A549 (cell line): Measurements from ENCODE around the gene KDM6B. TPM values are rescaled to one million over a fixed set of nuclear protein-coding genes. Genes with fewer than 3 reads are reported as not detected.

Experiments used
- ATAC-seq, 2 experiments: fragments of 200-7000 bp in 1 of 2; fragments of >200 bp in 1 of 2; cut with Nextera tagmentation in 1 of 2; cut with Tn5 transposase in 1 of 2; 3 replicates each; pipeline versions ENCODE4 v1.8.0 to v1.9.1; 2018 to 2020; ENCODE audit warnings: mild to moderate bottlenecking in 1 of 2, moderate library complexity in 1 of 2
- CTCF ChIA-PET: fragments of 300-600 bp; sonication (Branson Sonifier 250); formaldehyde crosslinking; extraction: SDS; loops from one replicate; lab custom pipeline; 2021; ENCODE audit warnings: antibody characterized with exemption, inconsistent platforms; lab: Yijun Ruan, JAX
- POLR2A ChIA-PET: fragments of 350-600 bp; formaldehyde crosslinking; extraction: SDS; loops from one replicate; lab custom pipeline; 2021; ENCODE audit warnings: antibody characterized with exemption, inconsistent platforms; lab: Yijun Ruan, JAX
- DNase-seq, 2 experiments: peaks; one replicate each; pipeline versions ENCODE4 v3.0.0 to v3.0.0-alpha.2; 2011 to 2016; ENCODE audit warnings: low read depth in 1 of 2, low spot score in 1 of 2
- FAIRE-seq: peaks from 2 replicates; lab custom pipeline; 2011; peaks lifted over from hg19 to GRCh38; lab: Jason Lieb, UNC
- H3K27ac ChIP-seq, 2 experiments: fragments of >200 bp; sonication (Bioruptor Twin); formaldehyde crosslinking; 3 replicates each; pipeline ENCODE4 v1.5.1; 2016 to 2017
- H3K4me1 ChIP-seq: fragments of >200 bp; sonication (Bioruptor Twin); formaldehyde crosslinking; 3 replicates; pipeline ENCODE4 v1.6.1; 2016
- H3K4me2 ChIP-seq: fragments of >200 bp; sonication (Bioruptor Twin); formaldehyde crosslinking; 3 replicates; pipeline ENCODE4 v1.6.1; 2016
- H3K4me3 ChIP-seq: fragments of >200 bp; sonication (Bioruptor Twin); formaldehyde crosslinking; 3 replicates; pipeline ENCODE4 v1.5.1; 2016
- H3K9me3 ChIP-seq: fragments of >200 bp; sonication (Bioruptor Twin); formaldehyde crosslinking; 3 replicates; pipeline ENCODE4 v1.6.1; 2016
- BCL3 ChIP-seq: fragments of >200 bp; sonication (Bioruptor Twin); formaldehyde crosslinking; IDR thresholded peaks from 3 replicates; pipeline ENCODE4 v1.6.1; 2016
- CBX8 ChIP-seq: fragments of 200-600 bp; sonication (generic); IDR thresholded peaks from 2 replicates; pipeline ENCODE4 v1.6.1; 2016
- EHMT2 ChIP-seq: fragments of 200-600 bp; sonication (generic); IDR thresholded peaks from 2 replicates; pipeline ENCODE4 v1.6.1; 2016; ENCODE audit warnings: antibody characterized with exemption, low read depth, mild to moderate bottlenecking, moderate library complexity
- EP300 ChIP-seq, 2 experiments: fragments of >200 bp; sonication (Bioruptor Twin); formaldehyde crosslinking; IDR thresholded peaks; 2 replicates in 1 of 2; 3 replicates in 1 of 2; pipeline ENCODE4 v1.6.1; 2016 to 2017
- GATA3 ChIP-seq: IDR thresholded peaks from 2 replicates; pipeline ENCODE4 v1.6.1; 2012; ENCODE audit warnings: borderline replicate concordance
- HEYL ChIP-seq: fragments of 250-450 bp; sonication (Bioruptor Pico); IDR thresholded peaks from 2 replicates; pipeline ENCODE4 v1.8.0; 2021; ENCODE audit warnings: mild to moderate bottlenecking, moderate library complexity
- HMGXB4 ChIP-seq: fragments of 250-450 bp; sonication (Bioruptor Pico); IDR thresholded peaks from 2 replicates; pipeline ENCODE4 v1.5.0; 2021; ENCODE audit warnings: mild to moderate bottlenecking, moderate library complexity, borderline replicate concordance
- HOXA7 ChIP-seq: fragments of 250-450 bp; sonication (Bioruptor Pico); IDR thresholded peaks from 2 replicates; pipeline ENCODE4 v1.5.0; 2020; ENCODE audit warnings: mild to moderate bottlenecking, moderate library complexity
- KDM1A ChIP-seq: fragments of 200-600 bp; sonication (generic); IDR thresholded peaks from 2 replicates; pipeline ENCODE4 v1.6.1; 2016; ENCODE audit warnings: low read depth, mild to moderate bottlenecking
- KDM5A ChIP-seq: fragments of 200-600 bp; sonication (generic); IDR thresholded peaks from 2 replicates; pipeline ENCODE4 v1.6.1; 2016; ENCODE audit warnings: antibody characterized with exemption, mild to moderate bottlenecking
- NFE2L2 ChIP-seq: fragments of 150-350 bp; conservative IDR thresholded peaks from 2 replicates; pipeline ENCODE4 v1.6.1; 2014; ENCODE audit warnings: low read length
- PBX3 ChIP-seq: IDR thresholded peaks from 2 replicates; pipeline ENCODE4 v1.6.1; 2012
- PHF8 ChIP-seq: fragments of 200-600 bp; sonication (generic); IDR thresholded peaks from 2 replicates; pipeline ENCODE4 v1.6.1; 2016; ENCODE audit warnings: low read depth, mild to moderate bottlenecking, antibody characterized with exemption, moderate library complexity, borderline replicate concordance
- POLR2A ChIP-seq: IDR thresholded peaks from 2 replicates; pipeline ENCODE4 v1.6.1; 2012; ENCODE audit warnings: mild to moderate bottlenecking, low read length
- POLR2AphosphoS2 ChIP-seq: conservative IDR thresholded peaks from 2 replicates; pipeline ENCODE4 v1.6.1; 2012; ENCODE audit warnings: low read length, improper control_type of control experiment, inconsistent platforms
- RARB ChIP-seq: fragments of 250-450 bp; sonication (Bioruptor Pico); IDR thresholded peaks from 2 replicates; pipeline ENCODE4 v1.8.0; 2021; ENCODE audit warnings: mild to moderate bottlenecking, moderate library complexity
- RCOR1 ChIP-seq: fragments of 150-350 bp; IDR thresholded peaks from 2 replicates; pipeline ENCODE4 v1.6.1; 2014; ENCODE audit warnings: antibody characterized with exemption, low read length, low read depth
- RNF2 ChIP-seq: fragments of 200-600 bp; sonication (generic); IDR thresholded peaks from 2 replicates; pipeline ENCODE4 v1.6.1; 2016; ENCODE audit warnings: low read depth, mild to moderate bottlenecking, antibody characterized with exemption, moderate library complexity, borderline replicate concordance
- SMC3 ChIP-seq: fragments of >200 bp; sonication (Bioruptor Twin); formaldehyde crosslinking; IDR thresholded peaks from 3 replicates; pipeline ENCODE4 v1.6.1; 2018; ENCODE audit warnings: inconsistent platforms
- SREBF2 ChIP-seq: fragments of 450-650 bp; IDR thresholded peaks from 2 replicates; pipeline ENCODE4 v1.6.1; 2014; ENCODE audit warnings: mild to moderate bottlenecking, moderate library complexity
- TFCP2L1 ChIP-seq: fragments of 250-450 bp; sonication (Bioruptor Pico); IDR thresholded peaks from 2 replicates; pipeline ENCODE4 v1.5.0; 2021; ENCODE audit warnings: mild to moderate bottlenecking
- WGBS: methylation state at CpG from one replicate; pipeline ENCODE4 v1.1.6; 2017; ENCODE audit errors: missing lambda C conversion rate; 5-methylcytosine and 5-hydroxymethylcytosine counted together
- polyA plus RNA-seq, 4 experiments: library from polyadenylated mRNA; depleted of rRNA in 3 of 4; stranded (reverse); fragments of >200 nt; fragmentation: RNase III in 1 of 4; extraction: RNeasy Plus Mini Kit Qiagen cat#74134 plus additional on column Dnase treatment in 1 of 4; gene quantifications; 2 replicates in 3 of 4; 3 replicates in 1 of 4; pipeline ENCODE4 v1.2.3, GENCODE V29; 2011 to 2017

The KDM6B gene
- polyA plus RNA-seq, 2 of the 4 experiments (the other 2 are of a cell fraction) = 1.3 to 8.8 TPM

GRCh38 chr17:7848131-7848579 lies 14.1 kb downstream of the KDM6B start:
- ChIA-PET POLR2A (no interaction called here), CTCF (interaction anchor here (7.7 to 25.1 kb wide), 2 partner anchors 18 to 105 kb away, joined by 77 to 677 read pairs; partner anchors contain the start of gene KDM6B)
- WGBS = 91% methylated on average over 14 of the region's 20 CpGs
- no peak overlapping the region for H3K4me2 ChIP-seq
- H3K4me3 ChIP-seq = no peak overlapping the region
- TF ChIP-seq NFE2L2 (no peak), HEYL (no peak), RARB (CRISPR knock-in tag) (no peak), RCOR1 (no peak), POLR2A (no peak), KDM1A (no peak)
- TF ChIP-seq, all 56 proteins: peak for 0
- ATAC-seq = no peak
- no peaks in the 10 kb centered on the region for H3K9me3 ChIP-seq
- DNase-seq = no peak
- FAIRE-seq = no peak
- peaks cover 19% of the 10 kb centered on the region; the same call in 2 of the 3 replicates for H3K4me1 ChIP-seq
- H3K27ac ChIP-seq = no peak overlapping the region

GRCh38 chr17:7848739-7849129 lies 14.7 kb downstream of the KDM6B start:
- WGBS = 91% methylated on average over 14 of the region's 21 CpGs
- CTCF ChIA-PET = interaction anchor here (7.7 to 25.1 kb wide), 2 partner anchors 19 to 105 kb away, joined by 77 to 677 read pairs; partner anchors contain the start of gene KDM6B
- no peaks in the 10 kb centered on the region for H3K9me3 ChIP-seq
- TF ChIP-seq HEYL (no peak), SREBF2 (no peak), HMGXB4 (CRISPR knock-in tag) (no peak), EP300 (IDR thresholded peaks at IDR 0.05) (no peak), SMC3 (no peak), BCL3 (no peak), PBX3 (no peak), TFCP2L1 (CRISPR knock-in tag) (no peak), KDM5A (no peak), CBX8 (no peak), GATA3 (no peak), NFE2L2 (no peak), RNF2 (no peak), PHF8 (no peak)
- TF ChIP-seq, all 56 proteins: peak for 0
- no peak for ATAC-seq
- POLR2A ChIA-PET = no interaction called here
- Histone ChIP-seq H3K4me3 (no peak overlapping the region), H3K4me1 (peaks cover 19% of the 10 kb centered on the region; the same call in 2 of the 3 replicates), H3K4me2 (no peak overlapping the region), H3K27ac (no peak overlapping the region)
- no peak for DNase-seq
- no peak for FAIRE-seq

- POLR2A ChIA-PET = no interaction called here
- H3K27ac ChIP-seq = no peak overlapping the region
- H3K4me1 ChIP-seq = peaks cover 19% of the 10 kb centered on the region; the same call in 2 of the 3 replicates
- DNase-seq = no peak
- CTCF ChIA-PET = interaction anchor here (7.7 to 25.1 kb wide), 2 partner anchors 19 to 106 kb away, joined by 77 to 677 read pairs; partner anchors contain the start of gene KDM6B
- H3K4me2 ChIP-seq = no peak overlapping the region
- FAIRE-seq = no peak
- no peak for ATAC-seq
- H3K9me3 ChIP-seq = no peaks in the 10 kb centered on the region
- no peak overlapping the region for H3K4me3 ChIP-seq
- TF ChIP-seq POLR2AphosphoS2 (0 out of 2 replicates have a peak, but pooled peaks have one; percentile 34), HOXA7 (no peak), EHMT2 (no peak)
- WGBS = 91% methylated on average over 31 of the region's 35 CpGs
Measured at GRCh38 chr17:7849130-7849750, 15.2 kb downstream of the KDM6B start.
